ENCODE data around the gene GABRE. TPM values are rescaled to one million over a fixed set of nuclear protein-coding genes. Genes with fewer than 3 reads are reported as not detected.

GABRE gene
- total RNA-seq, 8 experiments from 2014 or later = 0.16 to 40.0 (median 3.3) TPM

Other genes starting within 250 kb of the GABRE start
- gene CNGA2, start 239.9 kb downstream of the GABRE start, total RNA-seq = under 1 TPM in 3 of 8 experiments, not detected in 5; 0.04 to 0.38 (median 0.31) TPM
- under 1 TPM in 4 of 8 experiments, not detected in 4; 0.08 to 0.28 (median 0.19) TPM for gene MAGEA4, start 61.8 kb downstream of the GABRE start, total RNA-seq
- under 1 TPM in 2 of 8 experiments, not detected in 6; 0.08 to 0.42 TPM for gene MAGEA10, start 163.9 kb upstream of the GABRE start, total RNA-seq

Data from motor neuron (in vitro differentiated cells).